ENCODE measurements around the gene GP1BA. TPM values are rescaled to one million over a fixed set of nuclear protein-coding genes. Genes with fewer than 3 reads are reported as not detected.
A peak's percentile ranks its signal among the peaks of the same experiment; 100 is the strongest.

GP1BA gene
- total and polyA plus RNA-seq, 2 of the 8 experiments (the other 6 are each of a cell fraction or from before 2014, with no cell fraction given), result not detected

DNA sequence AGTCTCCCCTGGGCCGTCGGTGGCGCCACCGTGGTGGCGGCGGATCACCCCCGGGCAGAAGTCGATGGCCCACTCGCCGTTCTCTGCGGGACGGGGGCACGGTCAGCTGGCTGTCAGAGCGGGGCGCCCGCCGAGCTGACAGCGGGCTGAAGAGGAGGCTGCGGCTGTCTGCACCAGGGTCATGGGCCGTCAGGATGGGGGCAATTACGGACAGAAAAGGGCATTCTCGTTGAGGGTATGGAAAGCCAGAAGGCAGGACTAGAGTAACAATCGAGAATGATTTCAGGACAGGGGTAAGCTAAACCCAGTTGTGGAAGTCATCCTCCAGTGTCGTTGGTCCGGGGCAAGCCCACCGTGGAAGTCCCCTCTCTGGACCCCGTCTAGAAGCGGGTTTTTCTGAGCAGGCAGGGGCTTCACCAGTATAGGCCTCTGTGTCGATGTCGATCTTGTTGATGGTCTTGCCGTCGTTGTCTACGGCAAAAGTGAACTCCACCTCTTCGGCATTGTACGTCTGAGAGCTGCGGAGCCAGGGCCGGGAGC is 30.9 kb upstream of the GP1BA start:
- no peak overlapping the region for H3K14ac ChIP-seq (ENCODE audit: insufficient read length)
- no peak overlapping the region for H2BK15ac ChIP-seq (ENCODE audit: low read length)
- DNase-seq (ENCODE audit: low read depth in 1 of 2, low spot score in 2 of 2), result no peak
- peak overlapping the region in 1 of 4 experiments; percentile 27; a peak in 1 of 7 replicates for H3K9ac ChIP-seq (replicated peaks in 1 of 4; ENCODE audit: extremely low read depth in 1 of 4, low read depth in 3 of 4, low read length in 3 of 4)
- no peak overlapping the region for H3K18ac ChIP-seq (ENCODE audit: extremely low read depth, low read length)
- 0 out of 7 replicates have a peak, but pooled peaks cover 0 to 2% (median 0%) of the 10 kb centered on the region in 4 experiments for H3K27me3 ChIP-seq (replicated peaks in 1 of 4; ENCODE audit: control insufficient read depth in 3 of 4, extremely low read depth in 1 of 4, insufficient read depth in 3 of 4, low read length in 3 of 4)
- peaks cover 3% of the 10 kb centered on the region; the same call in 1 of the 2 replicates for H3K23me2 ChIP-seq (ENCODE audit: low read depth, low read length)
- H2BK120ac ChIP-seq (replicated peaks; ENCODE audit: low read depth, low read length), result no peak overlapping the region
- H2BK20ac ChIP-seq (ENCODE audit: low read length), result no peak overlapping the region
- no peak overlapping the region for H4K91ac ChIP-seq (replicated peaks; ENCODE audit: insufficient read length, low read length)
- peak overlapping the region; percentile 11; the same call in 1 of the 2 replicates for H4K8ac ChIP-seq (ENCODE audit: extremely low read depth, insufficient read depth, low read length)
- ChIA-PET POLR2A (ENCODE audit: partially characterized antibody) (interaction anchor here (0.9 to 6.4 kb wide), 7 partner anchors 32 to 191 kb away, joined by 3 to 49 read pairs (median 5); partner anchors contain the start of genes ARRB2, PFN1, PLD2 and RNF167), CTCF (ENCODE audit: partially characterized antibody) (interaction anchor here (0.7 to 4.4 kb wide), 5 partner anchors 12 to 187 kb away, joined by 3 to 23 read pairs (median 3); no protein-coding TSS in a partner anchor)
- no peaks in the 10 kb centered on the region for H3K79me2 ChIP-seq (ENCODE audit: control insufficient read depth in 1 of 2, insufficient read depth in 2 of 2, low read length in 2 of 2)
- no peaks in the 10 kb centered on the region for H3K79me1 ChIP-seq (ENCODE audit: low read depth, low read length)
- H2AK5ac ChIP-seq (ENCODE audit: low read depth, low read length), result no peak overlapping the region
- H3K4me3 ChIP-seq (ENCODE audit: extremely low read depth in 1 of 4, insufficient read depth in 2 of 4, low read depth in 3 of 4, low read length in 4 of 4), result peak overlapping the region; percentile 22 to 58 (median 40); a peak in 4 of 8 replicates
- TF ChIP-seq EGR1 (IDR thresholded peaks at IDR 0.05; ENCODE audit: borderline replicate concordance, low read depth, low read length) (no peak), ASH2L (IDR thresholded peaks at IDR 0.05; ENCODE audit: low read length) (peak; percentile 34), POLR2A (IDR thresholded peaks at IDR 0.05; ENCODE audit: control extremely low read depth in 1 of 2, low read depth in 2 of 2, low read length in 2 of 2) (0 out of 3 replicates have a peak, but pooled peaks of 1 of the 2 experiments have one; percentile 17), HDAC2 (IDR thresholded peaks at IDR 0.05; ENCODE audit: borderline replicate concordance in 1 of 2, low read depth in 2 of 2, low read length in 2 of 2) (0 out of 4 replicates have a peak, but pooled peaks of 1 of the 2 experiments have one; percentile 26), SIN3A (conservative IDR thresholded peaks at IDR 0.05 in 1 of 2, IDR thresholded peaks at IDR 0.05 in 1 of 2; ENCODE audit: low read depth in 1 of 2, low read length in 2 of 2) (peak in 1 of 2 experiments; percentile 83; a peak in 2 of 4 replicates)
- no peak overlapping the region for H2AFZ ChIP-seq (ENCODE audit: low read length)
- H3K9me3 ChIP-seq (ENCODE audit: insufficient read depth in 2 of 2, low read depth in 1 of 2, low read length in 1 of 2), result no peaks in the 10 kb centered on the region
- H3K27ac ChIP-seq (ENCODE audit: low read depth, low read length), result no peak overlapping the region
- H3K4me1 ChIP-seq (replicated peaks in 1 of 4; ENCODE audit: control insufficient read depth in 3 of 4, insufficient read depth in 4 of 4, low read length in 3 of 4), result peaks cover 0 to 13% (median 4%) of the 10 kb centered on the region in 4 experiments; a peak in 6 of 7 replicates
- H2BK12ac ChIP-seq (ENCODE audit: low read depth, low read length), result no peak overlapping the region
- no peak overlapping the region for H2BK5ac ChIP-seq (ENCODE audit: low read depth, low read length)
- WGBS, 2 experiments (ENCODE audit: extremely low coverage in 1 of 2, insufficient coverage in 1 of 2, insufficient read length in 1 of 2, insufficient replicate concordance in 2 of 2, low coverage in 1 of 2, low lambda C conversion rate in 2 of 2, missing lambda C conversion rate in 1 of 2), result 79% methylated on average over 37 of the region's 37 CpGs; no CpG with 5 or more reads in 1 of the 2 experiments
- peak overlapping the region; percentile 51 to 73 for H3K4me2 ChIP-seq (ENCODE audit: insufficient read depth in 1 of 2, low read depth in 2 of 2, low read length in 2 of 2)
- peaks cover 0 to 5% (median 1%) of the 10 kb centered on the region in 4 experiments; a peak in 2 of 8 replicates for H3K36me3 ChIP-seq (ENCODE audit: control insufficient read depth in 2 of 4, insufficient read depth in 4 of 4, low read length in 3 of 4)
- H4K20me1 ChIP-seq (replicated peaks in 1 of 2; ENCODE audit: control insufficient read depth in 1 of 2, insufficient read depth in 2 of 2, low read length in 2 of 2), result peaks cover 0 to 2% of the 10 kb centered on the region in 2 experiments
- no peak overlapping the region for H3K56ac ChIP-seq (replicated peaks; ENCODE audit: insufficient read length, low read depth, low read length)
- no peak for FAIRE-seq
- H3K23ac ChIP-seq (ENCODE audit: insufficient read length), result no peak overlapping the region
- H3K4ac ChIP-seq (replicated peaks; ENCODE audit: insufficient read length, low read depth, low read length), result no peak overlapping the region
- no peak overlapping the region for H4K5ac ChIP-seq (ENCODE audit: insufficient read length, low read depth, low read length)
